NCI-H2196 treated with DMSO at 0.1 percent for 48 hours (cell line): ENCODE data around the gene CCDC50.

ENCODE experiments used
- DNase-seq: peaks from one replicate; lab custom pipeline; 2025; ENCODE audit not compliant: unreplicated experiment; lab: John Stamatoyannopoulos, UW

The CCDC50 gene

DNA sequence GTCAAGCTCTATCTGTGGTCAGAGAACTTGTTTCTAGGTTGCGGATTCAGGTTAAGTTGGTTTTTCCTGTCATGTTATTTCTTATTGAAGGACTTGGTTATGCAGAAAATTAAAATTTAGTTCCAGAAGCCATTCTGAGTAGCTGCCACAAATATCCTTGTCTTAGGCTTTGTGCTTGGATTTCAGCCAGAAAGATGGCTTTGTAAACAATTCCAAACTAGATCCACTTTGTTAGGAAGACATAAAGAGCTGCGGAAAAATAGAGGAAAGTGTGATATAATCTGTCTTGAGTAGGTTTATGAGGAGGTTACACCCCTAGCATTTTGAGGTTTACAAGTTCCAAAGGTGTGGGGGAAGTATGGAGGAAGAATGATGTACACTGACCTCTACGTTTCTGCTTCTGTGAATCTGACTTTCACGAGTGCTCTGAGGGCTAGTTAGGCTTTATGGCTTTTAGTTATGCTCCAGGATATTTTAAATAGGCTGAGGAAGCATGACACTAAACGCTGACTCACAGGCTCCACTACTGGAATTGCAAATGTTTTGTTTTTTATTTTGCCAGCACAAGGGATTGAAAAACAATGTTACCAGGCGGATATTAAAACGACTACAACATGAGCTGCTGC lies 47.4 kb downstream of the CCDC50 start:
- no peak for DNase-seq

DNA sequence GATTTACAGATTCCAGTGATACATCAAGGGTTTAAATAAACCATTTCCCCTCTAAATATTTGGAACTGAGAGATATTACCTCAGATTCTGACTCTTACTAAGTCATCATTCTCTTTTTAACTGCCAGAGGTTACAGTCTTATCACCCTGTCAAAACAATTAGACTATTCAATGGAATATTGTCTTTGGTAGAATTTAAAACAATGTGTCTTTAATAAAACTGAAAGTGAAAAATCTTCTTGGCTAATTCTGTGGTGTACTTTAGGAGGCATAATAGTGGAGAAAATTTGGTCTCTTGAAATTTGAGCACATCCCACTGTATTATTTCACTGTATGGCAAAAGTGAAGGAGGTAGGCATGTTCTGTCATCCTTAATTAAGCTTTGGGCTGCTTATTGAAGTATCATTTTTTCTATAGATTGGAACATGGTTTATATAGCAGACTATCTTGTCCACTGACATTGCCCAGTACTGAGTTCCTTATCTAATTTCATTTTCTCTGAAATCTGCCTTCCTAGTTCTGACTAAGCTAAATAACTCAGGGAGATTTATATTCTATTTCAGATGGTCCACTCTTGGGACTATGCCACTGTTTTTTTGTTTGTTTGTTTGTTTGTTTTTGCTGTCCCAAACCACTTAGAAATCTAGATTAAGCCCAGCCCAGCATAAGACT lies 49.1 kb downstream of the CCDC50 start:
- DNase-seq = no peak

DNA sequence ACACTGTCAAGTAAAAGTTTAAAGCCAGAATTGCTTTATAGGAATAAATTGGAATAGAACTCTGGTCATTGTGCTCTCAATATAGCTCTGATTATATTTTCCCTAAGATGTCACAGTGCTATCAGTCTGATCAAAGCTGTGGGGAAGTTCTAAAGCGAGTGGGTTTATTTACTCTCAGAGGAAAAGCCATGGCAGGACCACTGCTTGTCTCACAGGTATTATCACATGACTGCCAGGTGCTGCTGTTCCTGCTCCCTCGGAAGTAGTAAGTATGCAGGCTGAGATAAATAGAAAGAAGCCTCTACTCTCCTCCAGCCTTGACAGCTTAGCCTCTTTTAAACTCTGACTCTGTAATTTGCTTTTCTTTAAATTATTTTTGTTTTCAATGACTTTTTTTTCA lies 50.3 kb downstream of the CCDC50 start:
- no peak for DNase-seq

DNA sequence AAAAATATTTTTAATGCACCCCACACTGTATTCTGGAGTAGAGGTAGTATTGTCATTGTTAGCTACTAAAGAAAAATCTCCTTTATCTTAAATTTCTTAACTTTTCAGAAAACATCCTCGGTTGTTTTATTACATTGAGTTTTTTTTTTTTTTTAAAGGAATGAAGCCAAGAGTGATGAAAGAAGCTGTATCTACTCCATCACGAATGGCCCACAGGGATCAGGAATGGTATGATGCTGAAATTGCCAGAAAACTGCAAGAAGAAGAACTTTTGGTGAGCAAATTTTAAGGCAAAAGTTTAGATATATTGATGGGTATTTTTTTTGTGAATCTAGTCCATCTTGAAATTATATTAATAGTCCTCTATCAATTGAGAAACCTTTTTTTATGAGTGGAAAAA lies 50.8 kb downstream of the CCDC50 start:
- no peak for DNase-seq

DNA sequence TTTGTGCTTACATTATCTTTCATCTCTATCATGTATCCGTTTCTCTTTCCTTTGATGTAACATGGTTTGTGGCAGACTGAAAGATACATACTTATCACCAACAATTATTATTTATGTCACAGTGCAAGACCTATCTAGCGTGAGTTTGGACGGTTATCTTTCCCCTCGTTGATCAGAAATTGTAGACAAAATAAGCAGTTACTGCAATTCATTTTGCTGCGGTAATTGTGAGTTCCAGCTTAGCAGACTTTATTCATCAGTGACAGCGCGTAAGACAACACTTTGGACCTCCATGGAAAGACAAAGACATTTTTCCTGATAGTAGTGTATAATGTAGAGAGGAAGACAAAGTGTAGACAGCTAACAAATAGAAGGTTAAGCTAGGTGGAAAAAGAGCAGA lies 52.1 kb downstream of the CCDC50 start:
- no peak for DNase-seq

- DNase-seq = no peak
These were observed 53.5 kb downstream of the CCDC50 start for GRCh38 chr3:191382661-191383060.

DNA sequence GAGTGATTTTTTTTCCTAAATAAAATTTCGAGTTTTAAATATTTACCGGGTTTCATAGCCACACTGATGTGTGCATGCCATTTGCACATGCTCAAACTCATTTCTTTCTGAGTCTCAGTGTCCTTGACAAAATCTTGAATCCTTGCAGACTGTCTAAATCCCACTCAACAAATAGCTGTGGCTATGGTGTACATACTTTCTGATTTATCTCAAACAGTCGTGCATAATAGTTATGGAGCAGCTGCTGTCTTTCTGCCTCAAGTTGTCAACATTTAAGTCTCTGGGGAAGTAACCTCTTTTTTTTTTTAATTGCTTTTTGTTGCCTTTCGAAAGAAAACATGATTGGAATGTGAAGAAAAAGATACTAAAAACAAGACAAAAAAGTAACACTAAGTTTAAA lies 53.9 kb downstream of the CCDC50 start:
- DNase-seq = no peak

- no peak for DNase-seq
These were observed 55.9 kb downstream of the CCDC50 start for GRCh38 chr3:191385101-191385500.

- DNase-seq = no peak
These were observed 58.4 kb downstream of the CCDC50 start for GRCh38 chr3:191387441-191388077.

GRCh38 chr3:191388823-191389222 lies 59.6 kb downstream of the CCDC50 start:
- DNase-seq = no peak

DNA sequence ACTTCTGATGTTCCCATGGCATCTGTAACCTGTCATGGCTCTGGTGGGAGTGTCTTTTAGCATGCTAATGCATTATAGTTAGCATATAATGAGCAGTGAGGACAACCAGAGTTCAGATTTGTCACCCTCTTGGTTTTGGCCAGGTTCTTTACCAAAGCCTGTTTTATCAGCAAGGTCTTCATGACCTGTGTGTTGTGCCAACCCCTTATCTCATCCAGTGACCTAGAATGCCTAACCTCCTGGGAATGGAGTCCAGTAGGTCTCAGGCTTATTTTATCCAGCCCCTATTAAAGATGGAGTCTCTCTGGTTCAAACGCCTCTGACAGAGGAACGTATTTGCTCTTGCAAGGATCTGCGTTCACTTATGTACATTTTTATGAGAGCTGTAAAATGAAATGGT lies 61.4 kb downstream of the CCDC50 start:
- DNase-seq = no peak

DNA sequence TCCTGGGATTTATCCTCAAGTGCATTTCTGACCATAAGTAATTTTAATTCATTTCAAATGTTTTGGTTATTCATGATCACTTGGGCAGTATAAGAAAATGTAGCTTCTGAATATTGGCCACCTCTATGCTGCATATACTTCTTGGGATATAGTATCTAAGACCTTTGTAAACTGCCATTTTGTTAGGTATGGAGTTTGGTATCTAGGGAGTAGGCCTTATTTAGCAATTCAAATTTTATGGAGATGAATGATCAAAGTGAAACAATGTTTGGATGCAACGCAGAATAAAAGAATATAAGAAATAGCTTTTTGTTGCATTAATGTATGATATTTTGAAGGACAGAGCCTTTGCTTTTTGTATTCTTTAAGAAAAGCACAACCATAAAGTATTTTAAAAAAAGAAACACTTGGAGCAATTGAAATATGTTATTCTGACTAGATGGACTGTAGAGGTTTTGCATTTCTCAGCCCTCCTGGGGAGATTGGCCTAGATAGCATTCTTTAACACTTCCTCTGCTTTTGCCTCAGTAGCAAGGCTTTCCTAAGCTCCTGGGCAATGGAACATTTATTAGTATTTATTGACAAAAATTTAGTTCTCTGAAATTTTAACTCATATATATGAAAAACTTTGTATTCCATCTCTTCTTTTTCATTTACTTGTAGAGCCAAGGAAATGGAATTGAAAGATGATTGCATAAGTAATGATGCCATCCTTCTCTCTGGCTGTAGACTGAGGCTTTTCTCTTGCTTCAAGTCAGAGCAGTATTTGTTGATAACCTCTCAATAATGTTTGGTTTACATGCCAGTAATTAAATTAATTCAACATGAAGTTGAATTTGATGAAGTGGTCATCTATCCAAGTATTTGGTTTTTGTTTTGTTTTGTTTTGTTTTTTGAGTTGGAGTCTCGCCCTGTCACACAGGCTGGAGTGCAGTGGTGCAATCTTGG lies 62.9 kb downstream of the CCDC50 start:
- no peak for DNase-seq

DNA sequence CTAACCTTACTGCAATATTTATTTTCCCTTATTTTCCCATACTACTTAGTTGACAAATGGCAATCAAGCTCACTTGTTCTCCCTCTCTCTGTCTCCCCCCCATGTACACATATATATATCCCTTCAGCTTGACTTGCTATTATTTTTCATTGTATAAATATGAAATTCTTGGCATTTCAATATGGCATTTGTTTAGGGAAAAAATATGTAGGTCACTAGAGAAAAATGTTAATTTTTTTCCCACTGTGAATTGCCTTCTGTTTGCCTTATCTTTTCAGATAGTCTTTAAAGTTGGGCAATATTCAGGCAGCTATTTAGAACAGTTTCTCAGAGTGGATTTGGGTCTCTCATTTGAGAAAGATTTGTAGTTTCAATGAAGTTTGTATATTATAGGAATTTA lies 64.0 kb downstream of the CCDC50 start:
- no peak for DNase-seq

- DNase-seq = no peak
These were observed 68.6 kb downstream of the CCDC50 start for GRCh38 chr3:191397771-191398170.

GRCh38 chr3:191398607-191399006 lies 69.4 kb downstream of the CCDC50 start:
- no peak for DNase-seq

DNA sequence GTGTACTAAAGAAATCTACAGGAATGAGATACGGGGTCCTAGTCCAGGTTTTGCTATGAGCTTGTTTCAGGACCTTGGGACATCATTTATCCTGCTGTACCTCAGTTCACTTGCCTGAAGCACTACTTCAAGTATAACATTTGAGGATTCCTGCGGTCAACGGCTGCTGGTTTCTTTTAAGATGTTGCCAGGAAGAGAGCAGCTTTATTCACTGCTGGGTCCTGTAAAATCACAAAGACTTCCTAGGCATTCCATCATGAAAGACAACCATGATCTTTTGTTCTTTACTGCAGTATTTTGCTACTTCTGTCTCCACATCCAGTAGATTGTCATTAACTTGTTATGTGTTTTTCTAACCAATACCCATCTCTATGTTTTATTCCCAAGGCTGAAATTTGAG lies 70.7 kb downstream of the CCDC50 start:
- no peak for DNase-seq

- DNase-seq = no peak
These were observed 72.7 kb downstream of the CCDC50 start for GRCh38 chr3:191401775-191402357.

- no peak for DNase-seq
These were observed 80.7 kb downstream of the CCDC50 start for GRCh38 chr3:191409791-191410359.

DNA sequence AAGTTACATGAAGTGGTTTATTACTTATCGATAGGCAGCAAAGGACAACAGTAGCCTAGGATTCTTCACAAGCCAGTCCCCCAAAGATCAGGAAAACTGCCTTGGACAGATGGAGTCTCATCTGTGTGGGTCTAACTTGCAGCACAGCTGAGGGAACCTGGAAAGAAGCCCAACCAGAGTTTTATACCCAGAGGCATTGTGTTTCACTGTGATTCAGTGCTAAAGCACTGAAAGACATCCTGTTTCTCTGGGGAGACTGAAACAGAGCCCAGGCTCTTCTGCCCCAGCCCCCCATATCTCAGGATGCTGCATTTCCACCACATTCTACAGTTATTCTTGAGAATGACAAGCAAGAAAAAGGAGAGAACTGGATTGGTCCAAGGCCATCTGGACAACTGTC lies 83.6 kb downstream of the CCDC50 start:
- DNase-seq = no peak

- DNase-seq = no peak
These were observed 85.1 kb downstream of the CCDC50 start for GRCh38 chr3:191414286-191414685.

GRCh38 chr3:191414732-191415131 lies 85.5 kb downstream of the CCDC50 start:
- DNase-seq = no peak
